Uterine smooth muscle cell (primary cell): ENCODE results near the gene PRR20B. TPM values are rescaled to one million over a fixed set of nuclear protein-coding genes. Genes with fewer than 3 reads are reported as not detected.

Source experiments
- total RNA-seq: library from RNA; depleted of rRNA; stranded (reverse); fragments of >200 nt; gene quantifications from 2 replicates; pipeline ENCODE4 v1.2.3, GENCODE V29; 2014

PRR20B gene
- total RNA-seq: not detected in 2 replicates

GRCh38 chr13:57147188-57147587, at the start of gene PRR20B:
TSS of gene PRR20B (plus strand) at chr13:57147488. CDS start at chr13:57147875, 387 bp downstream.

GRCh38 chr13:57140235-57140968, 6.9 kb upstream of the PRR20B start, which contains the start of gene PRR20A:
TSS of gene PRR20A (plus strand) at chr13:57140918. CDS start at chr13:57141305, 387 bp downstream.

GRCh38 chr13:57153761-57154160, 6.5 kb downstream of the PRR20B start, which contains the start of gene PRR20C:
TSS of gene PRR20C (plus strand) at chr13:57154061. CDS start at chr13:57154448, 387 bp downstream.

GRCh38 chr13:57160332-57160731, 13.0 kb downstream of the PRR20B start, which contains the start of gene PRR20D:
TSS of gene PRR20D (plus strand) at chr13:57160632. CDS start at chr13:57161019, 387 bp downstream.

DNA sequence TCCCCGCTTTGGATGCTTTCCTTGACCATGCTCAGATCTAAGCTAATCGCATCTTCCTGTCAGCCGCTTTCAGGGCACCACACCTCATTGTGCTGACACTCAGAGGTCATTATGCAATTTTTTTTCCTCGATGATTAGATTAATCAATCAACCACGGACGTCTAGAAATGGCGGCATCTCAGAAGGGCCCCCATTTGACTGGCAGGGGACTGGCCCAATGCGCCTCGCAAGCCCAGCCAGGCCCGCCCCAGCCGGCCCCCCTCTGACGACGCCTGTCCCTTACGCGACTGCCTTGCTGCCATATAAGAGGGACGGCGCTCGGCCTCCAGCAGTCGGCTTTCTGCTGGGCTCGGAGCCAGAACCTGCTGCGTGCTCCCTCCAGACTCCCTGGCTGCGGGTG, 19.6 kb downstream of the PRR20B start, which contains the start of gene PRR20E:
Gene PRR20E (plus strand): TSS at position 301 of the 400 bp plus-strand sequence. CDS start 387 bp downstream, outside the sequence.

Other genes starting within 250 kb of the PRR20B start
- not detected in 2 replicates for gene PRR20A, start 6.6 kb upstream of the PRR20B start, total RNA-seq
- not detected in 2 replicates for gene PRR20C, start 6.6 kb downstream of the PRR20B start, total RNA-seq
- not detected in 2 replicates for gene PRR20D, start 13.1 kb downstream of the PRR20B start, total RNA-seq
- not detected in 2 replicates for gene PRR20E, start 19.7 kb downstream of the PRR20B start, total RNA-seq